Neural cell (in vitro differentiated cells): Measurements from ENCODE around the gene ARL15. TPM values are rescaled to one million over a fixed set of nuclear protein-coding genes. Genes with fewer than 3 reads are reported as not detected.

Experiments used
- H2AFZ ChIP-seq: fragments of 200-600, 300-800 bp; sonication (generic), shearing (Covaris generic); 2 replicates; pipeline ENCODE4 v1.6.0; 2014; ENCODE audit warnings: low read depth, mild to moderate bottlenecking, antibody characterized with exemption, low read length, moderate library complexity
- H3F3A ChIP-seq: fragments of 200-600 bp; shearing (Covaris generic); 2 replicates; pipeline ENCODE4 v1.6.1; 2016; ENCODE audit warnings: mild to moderate bottlenecking, moderate library complexity, mixed read lengths, antibody characterized with exemption, low read length; ENCODE audit not compliant: insufficient read depth, poor library complexity, severe bottlenecking
- H3K27ac ChIP-seq: fragments of 200-600, 300-800 bp; sonication (generic), shearing (Covaris generic); 2 replicates; pipeline ENCODE4 v1.5.1; 2014; ENCODE audit warnings: mild to moderate bottlenecking, low read length, moderate library complexity
- H3K27me3 ChIP-seq: fragments of 300-800, 200-600 bp; sonication (generic), shearing (Covaris generic); 2 replicates; pipeline ENCODE4 v1.6.0; 2014; ENCODE audit warnings: mild to moderate bottlenecking, low read depth, low read length, moderate library complexity; ENCODE audit not compliant: insufficient read depth
- H3K36me3 ChIP-seq: fragments of 300-800, 200-600 bp; sonication (generic), shearing (Covaris generic); 2 replicates; pipeline ENCODE4 v1.5.1; 2014; ENCODE audit warnings: mild to moderate bottlenecking, antibody characterized with exemption, low read length, moderate library complexity; ENCODE audit not compliant: insufficient read depth
- H3K4me2 ChIP-seq: fragments of 300-800, 200-600 bp; sonication (generic), shearing (Covaris generic); 2 replicates; pipeline ENCODE4 v1.6.0; 2014; ENCODE audit warnings: mild to moderate bottlenecking, low read length
- H3K4me3 ChIP-seq: fragments of 300-800, 200-600 bp; sonication (generic), shearing (Covaris generic); 2 replicates; pipeline ENCODE4 v1.5.1; 2014; ENCODE audit warnings: mild to moderate bottlenecking, low read length, moderate library complexity
- H3K79me2 ChIP-seq: fragments of 200-600 bp; shearing (Covaris generic); replicated peaks from 2 replicates; pipeline ENCODE4 v1.6.0; 2014; ENCODE audit warnings: mild to moderate bottlenecking, low read length, moderate library complexity; ENCODE audit not compliant: insufficient read depth
- H3K9ac ChIP-seq: fragments of 300-800, 200-600 bp; sonication (generic), shearing (Covaris generic); 2 replicates; pipeline ENCODE4 v1.6.1; 2016; ENCODE audit warnings: mild to moderate bottlenecking, low read length, mixed read lengths
- H3K9me2 ChIP-seq: fragments of 200-600 bp; shearing (Covaris generic); 2 replicates; pipeline ENCODE4 v1.6.1; 2016; ENCODE audit warnings: mild to moderate bottlenecking, low read length, mixed read lengths; ENCODE audit not compliant: insufficient read depth
- H3K9me3 ChIP-seq: fragments of 200-600, 300-800 bp; sonication (generic), shearing (Covaris generic); 2 replicates; pipeline ENCODE4 v1.6.1; 2016; ENCODE audit warnings: mild to moderate bottlenecking, mixed run types, low read length, moderate library complexity, mixed read lengths
- H4K20me1 ChIP-seq: fragments of 200-600 bp; shearing (Covaris generic); 2 replicates; pipeline ENCODE4 v1.6.1; 2016; ENCODE audit warnings: mild to moderate bottlenecking, mixed run types; ENCODE audit not compliant: insufficient read depth
- EP300 ChIP-seq: fragments of 450-650 bp; conservative IDR thresholded peaks from 2 replicates; pipeline ENCODE4 v1.6.1; 2014; ENCODE audit warnings: antibody characterized with exemption, mild to moderate bottlenecking, moderate library complexity; ENCODE audit not compliant: poor library complexity, severe bottlenecking
- EZH2 ChIP-seq: fragments of 200-600, 300-800 bp; shearing (Covaris generic), sonication (generic); IDR thresholded peaks from 2 replicates; pipeline ENCODE4 v1.6.1; 2014; ENCODE audit warnings: antibody characterized with exemption, low read length, borderline replicate concordance, mild to moderate bottlenecking; ENCODE audit not compliant: insufficient read depth, poor library complexity, severe bottlenecking
- MXI1 ChIP-seq: fragments of 450-650 bp; conservative IDR thresholded peaks from 2 replicates; pipeline ENCODE4 v1.6.1; 2014; ENCODE audit warnings: antibody characterized with exemption, mild to moderate bottlenecking; ENCODE audit not compliant: poor library complexity, severe bottlenecking
- POLR2AphosphoS5 ChIP-seq: IDR thresholded peaks from 2 replicates; pipeline ENCODE4 v1.6.1; 2012
- RAD21 ChIP-seq: fragments of 450-650 bp; conservative IDR thresholded peaks from 2 replicates; pipeline ENCODE4 v1.6.1; 2014; ENCODE audit warnings: antibody characterized with exemption, mild to moderate bottlenecking, moderate library complexity
- SMC3 ChIP-seq: fragments of 450-650 bp; conservative IDR thresholded peaks from 2 replicates; pipeline ENCODE4 v1.6.1; 2014; ENCODE audit warnings: antibody characterized with exemption, mild to moderate bottlenecking, moderate library complexity; ENCODE audit not compliant: poor library complexity
- TAF1 ChIP-seq: IDR thresholded peaks from 2 replicates; pipeline ENCODE4 v1.6.1; 2012; ENCODE audit warnings: low read depth
- polyA plus RNA-seq: library from polyadenylated mRNA; depleted of rRNA; stranded (reverse); fragments of >200 nt; gene quantifications from 2 replicates; pipeline ENCODE4 v1.2.3, GENCODE V29; 2014
- TF ChIP-seq, protein P1 (sequence below): fragments of 450-650 bp; IDR thresholded peaks from 2 replicates; pipeline ENCODE4 v1.5.1; 2014; ENCODE audit warnings: antibody characterized with exemption, mild to moderate bottlenecking, moderate library complexity; ENCODE audit not compliant: poor library complexity, severe bottlenecking
- TF ChIP-seq, protein P2 (sequence below): IDR thresholded peaks from 2 replicates; pipeline ENCODE4 v1.6.1; 2012; ENCODE audit warnings: borderline replicate concordance

ARL15 gene
- polyA plus RNA-seq, 1 donor from 2014 or later = 51.9 TPM

DNA sequence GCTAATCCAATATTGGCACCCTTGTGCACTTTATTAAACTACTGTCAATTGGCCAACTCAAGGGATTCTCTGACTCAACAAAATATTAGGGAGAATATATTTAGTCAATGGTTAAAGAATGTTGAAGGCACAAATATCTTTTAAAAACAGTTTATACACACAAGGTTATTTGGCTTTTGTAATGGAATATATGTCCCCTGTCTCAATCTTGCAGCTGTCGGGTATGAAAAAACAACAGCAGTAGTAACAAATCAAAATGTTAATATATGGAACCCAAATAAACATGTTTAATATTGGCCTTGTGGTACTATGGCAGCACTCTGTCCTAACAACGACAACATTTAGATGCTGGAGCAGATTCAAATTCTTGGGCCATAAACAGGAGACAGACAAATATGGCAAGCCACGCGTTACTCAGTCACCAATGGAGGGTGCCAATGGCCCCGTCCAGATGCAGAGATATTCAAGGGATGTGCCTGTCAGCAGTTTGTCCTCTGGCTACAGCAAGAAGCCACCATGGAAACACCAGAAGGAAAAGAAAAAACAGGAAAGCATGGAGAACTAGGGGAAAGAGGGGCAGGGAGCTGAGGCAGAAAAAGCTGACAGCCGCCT, 408.0 kb downstream of the ARL15 start:
- no peak overlapping the region for H3K27ac ChIP-seq
- H3K79me2 ChIP-seq = no peaks in the 10 kb centered on the region
- no peaks in the 10 kb centered on the region for H4K20me1 ChIP-seq
- no peaks in the 10 kb centered on the region for H3K9me3 ChIP-seq
- H3K9me2 ChIP-seq = no peaks in the 10 kb centered on the region
- TF ChIP-seq MXI1 = no peak
- TF ChIP-seq RAD21 = no peak
- TF ChIP-seq, protein P1, sequence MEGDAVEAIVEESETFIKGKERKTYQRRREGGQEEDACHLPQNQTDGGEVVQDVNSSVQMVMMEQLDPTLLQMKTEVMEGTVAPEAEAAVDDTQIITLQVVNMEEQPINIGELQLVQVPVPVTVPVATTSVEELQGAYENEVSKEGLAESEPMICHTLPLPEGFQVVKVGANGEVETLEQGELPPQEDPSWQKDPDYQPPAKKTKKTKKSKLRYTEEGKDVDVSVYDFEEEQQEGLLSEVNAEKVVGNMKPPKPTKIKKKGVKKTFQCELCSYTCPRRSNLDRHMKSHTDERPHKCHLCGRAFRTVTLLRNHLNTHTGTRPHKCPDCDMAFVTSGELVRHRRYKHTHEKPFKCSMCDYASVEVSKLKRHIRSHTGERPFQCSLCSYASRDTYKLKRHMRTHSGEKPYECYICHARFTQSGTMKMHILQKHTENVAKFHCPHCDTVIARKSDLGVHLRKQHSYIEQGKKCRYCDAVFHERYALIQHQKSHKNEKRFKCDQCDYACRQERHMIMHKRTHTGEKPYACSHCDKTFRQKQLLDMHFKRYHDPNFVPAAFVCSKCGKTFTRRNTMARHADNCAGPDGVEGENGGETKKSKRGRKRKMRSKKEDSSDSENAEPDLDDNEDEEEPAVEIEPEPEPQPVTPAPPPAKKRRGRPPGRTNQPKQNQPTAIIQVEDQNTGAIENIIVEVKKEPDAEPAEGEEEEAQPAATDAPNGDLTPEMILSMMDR = no peak
- no peak for TF ChIP-seq TAF1
- TF ChIP-seq, protein P2, sequence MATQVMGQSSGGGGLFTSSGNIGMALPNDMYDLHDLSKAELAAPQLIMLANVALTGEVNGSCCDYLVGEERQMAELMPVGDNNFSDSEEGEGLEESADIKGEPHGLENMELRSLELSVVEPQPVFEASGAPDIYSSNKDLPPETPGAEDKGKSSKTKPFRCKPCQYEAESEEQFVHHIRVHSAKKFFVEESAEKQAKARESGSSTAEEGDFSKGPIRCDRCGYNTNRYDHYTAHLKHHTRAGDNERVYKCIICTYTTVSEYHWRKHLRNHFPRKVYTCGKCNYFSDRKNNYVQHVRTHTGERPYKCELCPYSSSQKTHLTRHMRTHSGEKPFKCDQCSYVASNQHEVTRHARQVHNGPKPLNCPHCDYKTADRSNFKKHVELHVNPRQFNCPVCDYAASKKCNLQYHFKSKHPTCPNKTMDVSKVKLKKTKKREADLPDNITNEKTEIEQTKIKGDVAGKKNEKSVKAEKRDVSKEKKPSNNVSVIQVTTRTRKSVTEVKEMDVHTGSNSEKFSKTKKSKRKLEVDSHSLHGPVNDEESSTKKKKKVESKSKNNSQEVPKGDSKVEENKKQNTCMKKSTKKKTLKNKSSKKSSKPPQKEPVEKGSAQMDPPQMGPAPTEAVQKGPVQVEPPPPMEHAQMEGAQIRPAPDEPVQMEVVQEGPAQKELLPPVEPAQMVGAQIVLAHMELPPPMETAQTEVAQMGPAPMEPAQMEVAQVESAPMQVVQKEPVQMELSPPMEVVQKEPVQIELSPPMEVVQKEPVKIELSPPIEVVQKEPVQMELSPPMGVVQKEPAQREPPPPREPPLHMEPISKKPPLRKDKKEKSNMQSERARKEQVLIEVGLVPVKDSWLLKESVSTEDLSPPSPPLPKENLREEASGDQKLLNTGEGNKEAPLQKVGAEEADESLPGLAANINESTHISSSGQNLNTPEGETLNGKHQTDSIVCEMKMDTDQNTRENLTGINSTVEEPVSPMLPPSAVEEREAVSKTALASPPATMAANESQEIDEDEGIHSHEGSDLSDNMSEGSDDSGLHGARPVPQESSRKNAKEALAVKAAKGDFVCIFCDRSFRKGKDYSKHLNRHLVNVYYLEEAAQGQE = no peak
- no peak for TF ChIP-seq POLR2AphosphoS5
- TF ChIP-seq EZH2 = no peak
- no peak for TF ChIP-seq EP300
- no peak for TF ChIP-seq SMC3
- no peaks in the 10 kb centered on the region for H3K27me3 ChIP-seq
- no peak overlapping the region for H2AFZ ChIP-seq
- H3K4me2 ChIP-seq = no peak overlapping the region
- no peak overlapping the region for H3K4me3 ChIP-seq
- H3K9ac ChIP-seq = no peak overlapping the region
- no peaks in the 10 kb centered on the region for H3K36me3 ChIP-seq
- H3F3A ChIP-seq = no peaks in the 10 kb centered on the region

DNA sequence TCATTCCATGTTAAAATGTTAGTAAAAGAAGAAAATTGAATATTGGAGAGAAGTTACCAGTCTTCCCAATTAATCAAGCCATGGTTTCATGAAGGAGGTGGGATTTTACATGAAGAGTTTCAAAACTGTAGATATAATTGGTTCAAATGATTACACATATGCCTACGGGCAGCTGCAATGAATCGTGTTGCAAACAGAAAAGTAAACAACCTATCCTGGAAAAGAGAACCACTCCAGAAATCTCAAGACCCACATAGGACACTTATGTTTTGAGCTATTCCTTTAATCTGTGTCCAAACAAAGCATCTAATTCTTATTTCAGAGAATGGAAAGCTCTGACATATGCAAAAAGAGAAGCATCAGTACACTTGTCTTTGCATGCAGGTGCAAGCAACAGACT, 409.7 kb downstream of the ARL15 start:
- no peak overlapping the region for H3K27ac ChIP-seq
- H3F3A ChIP-seq = no peaks in the 10 kb centered on the region
- TF ChIP-seq RAD21 (no peak), SMC3 (no peak)
- TF ChIP-seq, protein P1 = no peak
- no peaks in the 10 kb centered on the region for H3K79me2 ChIP-seq
- no peaks in the 10 kb centered on the region for H3K36me3 ChIP-seq
- H2AFZ ChIP-seq = no peak overlapping the region
- H3K4me3 ChIP-seq = no peak overlapping the region
- H3K27me3 ChIP-seq = no peaks in the 10 kb centered on the region
- no peaks in the 10 kb centered on the region for H3K9me3 ChIP-seq
- no peaks in the 10 kb centered on the region for H4K20me1 ChIP-seq
- H3K9ac ChIP-seq = no peak overlapping the region
- no peak overlapping the region for H3K4me2 ChIP-seq
- no peaks in the 10 kb centered on the region for H3K9me2 ChIP-seq
